PFSK-1 (cell line): Measurements from ENCODE around the gene RGS12.

Experiments used
- FOXP2 ChIP-seq: optimal IDR thresholded peaks from 2 replicates; pipeline ENCODE3; 2011; ENCODE audit warnings: borderline replicate concordance, control low read depth, inconsistent platforms; ENCODE audit not compliant: insufficient read depth; ENCODE audit errors: extremely low read length, extremely low read depth
- POLR2AphosphoS5 ChIP-seq: IDR thresholded peaks from 2 replicates; pipeline ENCODE4 v1.6.1; 2012; ENCODE audit warnings: low read depth, mild to moderate bottlenecking, control low read depth, low read length, moderate library complexity
- SIN3A ChIP-seq: IDR thresholded peaks from 2 replicates; pipeline ENCODE4 v1.6.1; 2012; ENCODE audit warnings: mild to moderate bottlenecking, low read length, moderate library complexity, borderline replicate concordance; ENCODE audit not compliant: insufficient read depth
- TAF1 ChIP-seq: IDR thresholded peaks from 2 replicates; pipeline ENCODE4 v1.6.1; 2012; ENCODE audit warnings: low read length, control low read depth, borderline replicate concordance; ENCODE audit not compliant: insufficient read depth
- TF ChIP-seq, protein P1 (sequence below), 2 experiments: IDR thresholded peaks; 2 replicates each; pipeline versions ENCODE4 v1.6.1 to v1.8.0; 2011 to 2012; ENCODE audit warnings: low read depth in 2 of 2, low read length in 2 of 2, control low read depth in 1 of 2, inconsistent platforms in 1 of 2, mild to moderate bottlenecking in 1 of 2, moderate library complexity in 1 of 2; ENCODE audit not compliant: insufficient read depth in 1 of 2

RGS12 gene

DNA sequence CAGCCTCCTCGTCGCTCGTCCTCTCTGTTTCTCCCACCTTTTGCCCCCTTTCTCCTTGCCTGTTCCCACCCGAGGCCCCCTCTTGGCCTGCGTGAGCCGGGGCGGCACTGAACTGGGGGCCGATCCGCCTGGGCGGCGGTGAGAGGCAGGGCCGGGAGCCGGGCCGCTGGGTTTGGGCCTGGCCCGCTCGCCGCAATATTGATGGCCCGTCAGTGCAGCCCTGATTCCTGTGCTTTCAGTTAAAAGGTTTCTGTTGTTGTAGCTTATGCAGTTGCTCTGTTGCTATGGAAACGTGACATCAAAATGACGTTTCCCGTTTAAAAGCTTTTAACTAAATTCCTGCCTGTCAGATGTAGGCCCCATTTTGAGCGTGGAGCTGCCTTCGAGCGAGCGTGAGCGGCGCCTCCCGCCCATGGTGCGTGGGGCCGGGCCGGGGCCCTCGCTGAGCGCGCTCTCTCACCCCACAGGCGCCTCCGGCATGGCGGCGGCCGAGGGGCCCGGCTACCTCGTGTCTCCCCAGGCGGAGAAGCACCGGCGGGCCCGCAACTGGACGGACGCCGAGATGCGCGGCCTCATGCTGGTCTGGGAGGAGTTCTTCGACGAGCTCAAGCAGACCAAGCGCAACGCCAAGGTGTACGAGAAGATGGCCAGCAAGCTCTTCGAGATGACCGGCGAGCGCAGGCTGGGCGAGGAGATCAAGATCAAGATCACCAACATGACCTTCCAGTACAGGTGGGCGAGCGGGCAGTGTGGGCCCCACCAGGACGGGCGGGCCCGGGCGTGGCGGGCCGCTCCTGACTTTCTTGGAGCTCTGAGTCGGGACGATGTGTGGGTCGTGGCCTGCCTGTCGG is 43.8 kb upstream of the RGS12 start, which contains the start of gene MSANTD1:
TSS of gene MSANTD1 (plus strand) at position 349 of the 851 bp plus-strand sequence. CDS start at position 413, 64 bp downstream.
- TF ChIP-seq POLR2AphosphoS5 (no peak), SIN3A (no peak), TAF1 (no peak), FOXP2 (no peak)
- TF ChIP-seq, protein P1, sequence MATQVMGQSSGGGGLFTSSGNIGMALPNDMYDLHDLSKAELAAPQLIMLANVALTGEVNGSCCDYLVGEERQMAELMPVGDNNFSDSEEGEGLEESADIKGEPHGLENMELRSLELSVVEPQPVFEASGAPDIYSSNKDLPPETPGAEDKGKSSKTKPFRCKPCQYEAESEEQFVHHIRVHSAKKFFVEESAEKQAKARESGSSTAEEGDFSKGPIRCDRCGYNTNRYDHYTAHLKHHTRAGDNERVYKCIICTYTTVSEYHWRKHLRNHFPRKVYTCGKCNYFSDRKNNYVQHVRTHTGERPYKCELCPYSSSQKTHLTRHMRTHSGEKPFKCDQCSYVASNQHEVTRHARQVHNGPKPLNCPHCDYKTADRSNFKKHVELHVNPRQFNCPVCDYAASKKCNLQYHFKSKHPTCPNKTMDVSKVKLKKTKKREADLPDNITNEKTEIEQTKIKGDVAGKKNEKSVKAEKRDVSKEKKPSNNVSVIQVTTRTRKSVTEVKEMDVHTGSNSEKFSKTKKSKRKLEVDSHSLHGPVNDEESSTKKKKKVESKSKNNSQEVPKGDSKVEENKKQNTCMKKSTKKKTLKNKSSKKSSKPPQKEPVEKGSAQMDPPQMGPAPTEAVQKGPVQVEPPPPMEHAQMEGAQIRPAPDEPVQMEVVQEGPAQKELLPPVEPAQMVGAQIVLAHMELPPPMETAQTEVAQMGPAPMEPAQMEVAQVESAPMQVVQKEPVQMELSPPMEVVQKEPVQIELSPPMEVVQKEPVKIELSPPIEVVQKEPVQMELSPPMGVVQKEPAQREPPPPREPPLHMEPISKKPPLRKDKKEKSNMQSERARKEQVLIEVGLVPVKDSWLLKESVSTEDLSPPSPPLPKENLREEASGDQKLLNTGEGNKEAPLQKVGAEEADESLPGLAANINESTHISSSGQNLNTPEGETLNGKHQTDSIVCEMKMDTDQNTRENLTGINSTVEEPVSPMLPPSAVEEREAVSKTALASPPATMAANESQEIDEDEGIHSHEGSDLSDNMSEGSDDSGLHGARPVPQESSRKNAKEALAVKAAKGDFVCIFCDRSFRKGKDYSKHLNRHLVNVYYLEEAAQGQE (IDR thresholded peaks at IDR 0.05; ENCODE audit: insufficient read depth in 1 of 2, low read depth in 2 of 2, low read length in 2 of 2) = no peak

DNA sequence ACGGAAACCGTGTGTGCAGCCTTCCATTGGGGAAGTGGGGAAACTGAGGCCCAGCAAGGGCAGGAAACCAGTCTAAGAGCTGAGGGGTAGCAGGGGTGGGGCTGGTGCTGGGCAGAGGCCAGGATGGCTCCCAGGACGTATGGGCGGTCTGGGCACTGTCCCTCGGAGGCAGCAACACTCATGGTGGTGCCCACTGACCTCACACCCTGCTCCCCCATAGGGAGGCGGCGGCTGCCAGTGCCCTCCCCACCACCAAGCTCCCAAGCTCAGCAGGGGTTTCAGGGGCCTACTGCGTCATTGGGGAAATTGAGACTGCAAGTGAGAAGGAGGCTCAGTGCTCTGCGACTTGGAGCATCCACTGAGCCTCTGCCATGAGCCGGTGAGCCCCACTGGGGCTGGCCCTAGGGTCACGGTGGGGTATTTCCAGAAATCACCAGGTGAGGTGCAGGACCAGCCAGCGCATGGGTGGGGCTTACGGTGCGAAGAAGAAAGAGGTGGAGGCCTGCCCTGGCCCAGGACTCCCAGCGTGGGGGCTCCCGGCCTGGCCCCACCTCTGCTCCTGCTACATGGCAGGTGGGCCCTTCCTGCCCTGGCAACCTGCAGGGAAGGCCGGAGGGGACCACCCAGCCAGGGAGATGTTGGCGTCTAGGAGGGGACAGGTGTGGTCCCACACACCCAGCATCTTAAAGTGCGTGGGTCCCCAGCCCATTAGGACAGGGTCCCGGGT is 42.9 kb upstream of the RGS12 start:
- TF ChIP-seq SIN3A (no peak), FOXP2 (no peak), POLR2AphosphoS5 (no peak), TAF1 (no peak)
- TF ChIP-seq, protein P1 (IDR thresholded peaks at IDR 0.05; ENCODE audit: insufficient read depth in 1 of 2, low read depth in 2 of 2, low read length in 2 of 2) = no peak

DNA sequence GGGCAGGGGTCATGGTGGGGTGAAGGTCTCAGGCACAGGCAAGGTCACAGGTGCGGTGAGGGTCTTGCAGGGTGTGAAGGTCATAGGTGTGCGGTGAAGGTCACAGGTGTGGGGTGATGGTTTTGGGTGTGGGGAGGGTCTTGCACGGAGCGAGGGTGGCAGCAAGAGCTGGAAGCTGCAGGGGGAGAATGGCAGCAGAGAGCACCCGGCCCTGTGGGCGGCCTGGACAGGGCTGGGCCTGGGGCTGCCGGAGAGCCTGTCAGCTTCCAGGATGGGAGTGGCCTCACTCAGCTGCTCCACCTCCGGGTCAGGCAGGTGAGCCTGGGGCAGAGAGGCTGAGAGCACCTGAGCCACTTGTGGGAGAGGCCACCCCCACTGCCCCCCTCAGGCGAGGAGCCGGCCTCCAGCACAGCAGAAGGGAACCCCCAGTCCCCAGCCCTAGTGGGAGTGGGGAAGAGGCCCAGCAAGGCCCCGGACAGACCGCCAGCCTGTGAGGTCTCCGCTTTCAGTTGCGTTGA is 42.3 kb upstream of the RGS12 start:
- TF ChIP-seq TAF1 (no peak), FOXP2 (no peak), SIN3A (no peak), POLR2AphosphoS5 (no peak)
- TF ChIP-seq, protein P1 (IDR thresholded peaks at IDR 0.05; ENCODE audit: insufficient read depth in 1 of 2, low read depth in 2 of 2, low read length in 2 of 2) = no peak

DNA sequence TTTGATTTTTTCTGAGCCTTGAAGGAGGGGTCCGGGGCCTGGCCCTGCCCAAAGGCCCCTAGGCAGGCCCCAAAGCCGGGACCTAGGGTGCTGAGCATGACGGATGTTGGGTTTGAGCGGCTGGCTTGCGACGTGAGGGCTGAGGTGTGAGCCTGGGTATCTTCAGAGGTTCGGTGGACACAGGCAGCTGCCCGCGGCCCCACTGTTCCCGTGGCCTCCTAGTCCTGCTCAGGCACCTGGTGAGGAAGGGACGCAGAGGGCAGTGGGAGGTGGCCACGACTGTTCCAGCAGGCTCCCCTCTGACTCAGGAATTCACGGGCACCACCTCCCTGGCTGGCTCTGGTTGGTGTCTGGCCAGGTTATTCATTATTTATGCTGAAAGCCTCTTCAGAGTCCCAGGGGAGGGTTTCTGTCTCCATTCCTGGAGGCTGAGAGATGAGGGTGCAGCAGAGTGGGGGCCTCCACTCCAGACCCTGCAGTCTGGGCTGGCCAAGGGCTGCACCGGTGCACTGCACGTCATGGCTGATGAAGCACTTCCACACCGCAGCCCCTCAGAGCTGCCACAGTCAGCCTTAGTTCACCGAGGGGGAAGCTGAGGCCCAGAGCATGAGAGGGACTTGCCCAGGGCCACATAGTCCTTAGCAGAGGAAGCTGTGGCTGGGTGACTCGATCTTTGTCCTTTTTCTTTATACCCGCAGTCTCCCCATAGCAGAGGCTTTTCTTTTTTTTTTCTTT is 41.7 kb upstream of the RGS12 start:
- no peak for TF ChIP-seq TAF1
- TF ChIP-seq FOXP2 = no peak
- no peak for TF ChIP-seq SIN3A
- TF ChIP-seq, protein P1 (IDR thresholded peaks at IDR 0.05; ENCODE audit: insufficient read depth in 1 of 2, low read depth in 2 of 2, low read length in 2 of 2) = no peak
- no peak for TF ChIP-seq POLR2AphosphoS5
